GM23338 (cell line): ENCODE data around the gene C22orf23. TPM values are rescaled to one million over a fixed set of nuclear protein-coding genes. Genes with fewer than 3 reads are reported as not detected.

Experiments
- ATAC-seq: fragments of 200-7000 bp; cut with Tn5 transposase; 3 replicates; pipeline ENCODE4 v1.9.1; 2020
- DNase-seq: peaks from one replicate; pipeline ENCODE4 v3.0.0-alpha.2; 2015; ENCODE audit warnings: low spot score
- H2AFZ ChIP-seq: fragments of 200-600 bp; sonication (generic); 2 replicates; pipeline ENCODE4 v1.8.0; 2016; ENCODE audit warnings: antibody characterized with exemption, mild to moderate bottlenecking, moderate library complexity
- H3F3A ChIP-seq: fragments of 200-600 bp; sonication (generic); replicated peaks from 2 replicates; pipeline ENCODE4 v1.8.0; 2017; ENCODE audit warnings: antibody characterized with exemption, mixed run types, low read depth
- H3K27ac ChIP-seq: fragments of 200-600 bp; sonication (generic); 2 replicates; pipeline ENCODE4 v1.6.1; 2016; ENCODE audit warnings: low read depth
- H3K27me3 ChIP-seq: fragments of 200-600 bp; sonication (generic); 2 replicates; pipeline ENCODE4 v1.8.0; 2016; ENCODE audit warnings: mild to moderate bottlenecking, mixed run types, moderate library complexity; ENCODE audit not compliant: insufficient read depth
- H3K36me3 ChIP-seq: fragments of 200-600 bp; sonication (generic); 2 replicates; pipeline ENCODE4 v1.8.0; 2016; ENCODE audit warnings: mild to moderate bottlenecking; ENCODE audit not compliant: insufficient read depth
- H3K4me1 ChIP-seq: fragments of 200-600 bp; sonication (generic); 2 replicates; pipeline ENCODE4 v1.8.0; 2016; ENCODE audit warnings: mild to moderate bottlenecking, moderate library complexity; ENCODE audit not compliant: insufficient read depth
- H3K4me2 ChIP-seq: fragments of 200-600 bp; sonication (generic); 2 replicates; pipeline ENCODE4 v1.7.1; 2017; ENCODE audit warnings: mixed run types
- H3K4me3 ChIP-seq: fragments of 200-600 bp; sonication (generic); 2 replicates; pipeline ENCODE4 v1.6.1; 2016; ENCODE audit warnings: mixed run types
- H3K79me2 ChIP-seq: fragments of 200-600 bp; sonication (generic); replicated peaks from 2 replicates; pipeline ENCODE4 v1.8.0; 2017; ENCODE audit warnings: mild to moderate bottlenecking; ENCODE audit not compliant: insufficient read depth
- H3K9me2 ChIP-seq: fragments of 200-600 bp; sonication (generic); 2 replicates; pipeline ENCODE4 v1.8.0; 2017; ENCODE audit not compliant: insufficient read depth
- H4K20me1 ChIP-seq: fragments of 200-600 bp; sonication (generic); replicated peaks from 2 replicates; pipeline ENCODE4 v1.8.0; 2017; ENCODE audit warnings: mild to moderate bottlenecking; ENCODE audit not compliant: insufficient read depth
- H3K27ac Mint-ChIP-seq: 2 replicates; pipeline ENCODE4 v1.8.0; 2020; ENCODE audit warnings: inconsistent platforms, mild to moderate bottlenecking, moderate library complexity, mixed read lengths
- H3K27me3 Mint-ChIP-seq: 3 replicates; pipeline ENCODE4 v1.8.0; 2022; ENCODE audit warnings: low read depth, mild to moderate bottlenecking, moderate library complexity, mixed read lengths, inconsistent platforms; ENCODE audit not compliant: insufficient read depth, poor library complexity
- H3K36me3 Mint-ChIP-seq: 3 replicates; pipeline ENCODE4 v1.8.0; 2021; ENCODE audit warnings: low read depth, mild to moderate bottlenecking, inconsistent platforms, moderate library complexity, mixed read lengths
- H3K4me1 Mint-ChIP-seq: 3 replicates; pipeline ENCODE4 v1.8.0; 2020; ENCODE audit warnings: mild to moderate bottlenecking, inconsistent platforms, mixed read lengths
- H3K4me3 Mint-ChIP-seq: 3 replicates; pipeline ENCODE4 v1.8.0; 2021; ENCODE audit warnings: moderate library complexity, mild to moderate bottlenecking, inconsistent platforms, mixed read lengths
- H3K9me3 Mint-ChIP-seq: 3 replicates; pipeline ENCODE4 v1.8.0; 2020; ENCODE audit warnings: moderate library complexity, mild to moderate bottlenecking, inconsistent platforms, mixed read lengths
- NANOG ChIP-seq: IDR thresholded peaks from 2 replicates; pipeline ENCODE4 v1.6.1; 2016; ENCODE audit warnings: antibody characterized with exemption, borderline replicate concordance
- ZNF331 ChIP-seq: fragments of 250-450 bp; sonication (Bioruptor Pico); IDR thresholded peaks from 2 replicates; pipeline ENCODE4 v1.5.0; 2020; ENCODE audit warnings: low read depth, mild to moderate bottlenecking, moderate library complexity
- polyA plus RNA-seq: library from polyadenylated mRNA; unstranded; fragments of >200 nt; fragmentation: Nextera tagmentation; extraction: Ambion mirVana; gene quantifications from 2 replicates; pipeline ENCODE4 v1.2.1, GENCODE V29; 2016
- total RNA-seq: library from RNA; depleted of rRNA; stranded (reverse); fragments of >200 nt; shearing (Covaris generic); gene quantifications from 2 replicates; pipeline ENCODE4 v1.2.3, GENCODE V29; 2014
- TF ChIP-seq, protein P1 (sequence below): fragments of 250-450 bp; sonication (Bioruptor Pico); IDR thresholded peaks from 2 replicates; pipeline ENCODE4 v1.5.0; 2020; ENCODE audit warnings: mild to moderate bottlenecking, moderate library complexity
- TF ChIP-seq, protein P2 (sequence below), 2 experiments: fragments of 200-600 bp in 1 of 2; sonication (generic) in 1 of 2; conservative IDR thresholded peaks; 2 replicates each; pipeline versions ENCODE4 v1.5.1 to v1.6.1; 2016 to 2017; ENCODE audit warnings: antibody characterized with exemption in 2 of 2, low read depth in 2 of 2, mild to moderate bottlenecking in 2 of 2, moderate library complexity in 1 of 2
- TF ChIP-seq, protein P3 (sequence below): IDR thresholded peaks from one replicate; pipeline ENCODE4 v1.6.1; 2018; ENCODE audit warnings: antibody characterized with exemption; ENCODE audit not compliant: unreplicated experiment

The C22orf23 gene
- total and polyA plus RNA-seq, 2 experiments from 2014 or later, result 0.38 TPM; not detected in 1

DNA sequence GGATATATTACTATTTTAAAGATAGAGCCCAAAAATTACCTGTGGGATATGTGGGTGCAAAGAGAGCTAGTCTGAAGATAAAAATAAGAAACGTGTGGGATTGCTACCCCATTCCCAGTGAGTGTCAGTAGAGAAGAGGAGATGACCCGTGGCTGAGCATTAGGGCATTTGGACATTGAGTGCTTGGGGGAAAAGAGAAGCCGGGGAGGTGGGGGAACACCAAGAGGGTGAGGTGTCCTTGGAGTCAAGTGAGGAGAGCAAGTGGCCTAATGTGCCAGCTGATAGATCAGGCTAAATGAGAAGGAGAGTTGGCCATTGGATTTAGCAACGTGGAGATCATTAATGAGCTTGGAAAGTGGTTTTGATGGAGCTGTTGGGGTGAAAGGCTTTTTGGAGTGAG lies 1.3 kb upstream of the C22orf23 start (continued):
- TF ChIP-seq, protein P1, sequence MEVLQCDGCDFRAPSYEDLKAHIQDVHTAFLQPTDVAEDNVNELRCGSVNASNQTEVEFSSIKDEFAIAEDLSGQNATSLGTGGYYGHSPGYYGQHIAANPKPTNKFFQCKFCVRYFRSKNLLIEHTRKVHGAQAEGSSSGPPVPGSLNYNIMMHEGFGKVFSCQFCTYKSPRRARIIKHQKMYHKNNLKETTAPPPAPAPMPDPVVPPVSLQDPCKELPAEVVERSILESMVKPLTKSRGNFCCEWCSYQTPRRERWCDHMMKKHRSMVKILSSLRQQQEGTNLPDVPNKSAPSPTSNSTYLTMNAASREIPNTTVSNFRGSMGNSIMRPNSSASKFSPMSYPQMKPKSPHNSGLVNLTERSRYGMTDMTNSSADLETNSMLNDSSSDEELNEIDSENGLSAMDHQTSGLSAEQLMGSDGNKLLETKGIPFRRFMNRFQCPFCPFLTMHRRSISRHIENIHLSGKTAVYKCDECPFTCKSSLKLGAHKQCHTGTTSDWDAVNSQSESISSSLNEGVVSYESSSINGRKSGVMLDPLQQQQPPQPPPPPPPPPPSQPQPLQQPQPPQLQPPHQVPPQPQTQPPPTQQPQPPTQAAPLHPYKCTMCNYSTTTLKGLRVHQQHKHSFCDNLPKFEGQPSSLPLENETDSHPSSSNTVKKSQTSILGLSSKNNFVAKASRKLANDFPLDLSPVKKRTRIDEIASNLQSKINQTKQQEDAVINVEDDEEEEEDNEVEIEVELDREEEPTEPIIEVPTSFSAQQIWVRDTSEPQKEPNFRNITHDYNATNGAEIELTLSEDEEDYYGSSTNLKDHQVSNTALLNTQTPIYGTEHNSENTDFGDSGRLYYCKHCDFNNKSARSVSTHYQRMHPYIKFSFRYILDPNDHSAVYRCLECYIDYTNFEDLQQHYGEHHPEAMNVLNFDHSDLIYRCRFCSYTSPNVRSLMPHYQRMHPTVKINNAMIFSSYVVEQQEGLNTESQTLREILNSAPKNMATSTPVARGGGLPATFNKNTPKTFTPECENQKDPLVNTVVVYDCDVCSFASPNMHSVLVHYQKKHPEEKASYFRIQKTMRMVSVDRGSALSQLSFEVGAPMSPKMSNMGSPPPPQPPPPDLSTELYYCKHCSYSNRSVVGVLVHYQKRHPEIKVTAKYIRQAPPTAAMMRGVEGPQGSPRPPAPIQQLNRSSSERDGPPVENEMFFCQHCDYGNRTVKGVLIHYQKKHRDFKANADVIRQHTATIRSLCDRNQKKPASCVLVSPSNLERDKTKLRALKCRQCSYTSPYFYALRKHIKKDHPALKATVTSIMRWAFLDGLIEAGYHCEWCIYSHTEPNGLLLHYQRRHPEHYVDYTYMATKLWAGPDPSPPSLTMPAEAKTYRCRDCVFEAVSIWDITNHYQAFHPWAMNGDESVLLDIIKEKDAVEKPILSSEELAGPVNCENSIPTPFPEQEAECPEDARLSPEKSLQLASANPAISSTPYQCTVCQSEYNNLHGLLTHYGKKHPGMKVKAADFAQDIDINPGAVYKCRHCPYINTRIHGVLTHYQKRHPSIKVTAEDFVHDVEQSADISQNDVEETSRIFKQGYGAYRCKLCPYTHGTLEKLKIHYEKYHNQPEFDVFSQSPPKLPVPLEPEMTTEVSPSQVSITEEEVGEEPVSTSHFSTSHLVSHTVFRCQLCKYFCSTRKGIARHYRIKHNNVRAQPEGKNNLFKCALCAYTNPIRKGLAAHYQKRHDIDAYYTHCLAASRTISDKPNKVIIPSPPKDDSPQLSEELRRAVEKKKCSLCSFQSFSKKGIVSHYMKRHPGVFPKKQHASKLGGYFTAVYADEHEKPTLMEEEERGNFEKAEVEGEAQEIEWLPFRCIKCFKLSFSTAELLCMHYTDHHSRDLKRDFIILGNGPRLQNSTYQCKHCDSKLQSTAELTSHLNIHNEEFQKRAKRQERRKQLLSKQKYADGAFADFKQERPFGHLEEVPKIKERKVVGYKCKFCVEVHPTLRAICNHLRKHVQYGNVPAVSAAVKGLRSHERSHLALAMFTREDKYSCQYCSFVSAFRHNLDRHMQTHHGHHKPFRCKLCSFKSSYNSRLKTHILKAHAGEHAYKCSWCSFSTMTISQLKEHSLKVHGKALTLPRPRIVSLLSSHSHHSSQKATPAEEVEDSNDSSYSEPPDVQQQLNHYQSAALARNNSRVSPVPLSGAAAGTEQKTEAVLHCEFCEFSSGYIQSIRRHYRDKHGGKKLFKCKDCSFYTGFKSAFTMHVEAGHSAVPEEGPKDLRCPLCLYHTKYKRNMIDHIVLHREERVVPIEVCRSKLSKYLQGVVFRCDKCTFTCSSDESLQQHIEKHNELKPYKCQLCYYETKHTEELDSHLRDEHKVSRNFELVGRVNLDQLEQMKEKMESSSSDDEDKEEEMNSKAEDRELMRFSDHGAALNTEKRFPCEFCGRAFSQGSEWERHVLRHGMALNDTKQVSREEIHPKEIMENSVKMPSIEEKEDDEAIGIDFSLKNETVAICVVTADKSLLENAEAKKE (CRISPR knock-in tag), result no peak
- TF ChIP-seq, protein P2, sequence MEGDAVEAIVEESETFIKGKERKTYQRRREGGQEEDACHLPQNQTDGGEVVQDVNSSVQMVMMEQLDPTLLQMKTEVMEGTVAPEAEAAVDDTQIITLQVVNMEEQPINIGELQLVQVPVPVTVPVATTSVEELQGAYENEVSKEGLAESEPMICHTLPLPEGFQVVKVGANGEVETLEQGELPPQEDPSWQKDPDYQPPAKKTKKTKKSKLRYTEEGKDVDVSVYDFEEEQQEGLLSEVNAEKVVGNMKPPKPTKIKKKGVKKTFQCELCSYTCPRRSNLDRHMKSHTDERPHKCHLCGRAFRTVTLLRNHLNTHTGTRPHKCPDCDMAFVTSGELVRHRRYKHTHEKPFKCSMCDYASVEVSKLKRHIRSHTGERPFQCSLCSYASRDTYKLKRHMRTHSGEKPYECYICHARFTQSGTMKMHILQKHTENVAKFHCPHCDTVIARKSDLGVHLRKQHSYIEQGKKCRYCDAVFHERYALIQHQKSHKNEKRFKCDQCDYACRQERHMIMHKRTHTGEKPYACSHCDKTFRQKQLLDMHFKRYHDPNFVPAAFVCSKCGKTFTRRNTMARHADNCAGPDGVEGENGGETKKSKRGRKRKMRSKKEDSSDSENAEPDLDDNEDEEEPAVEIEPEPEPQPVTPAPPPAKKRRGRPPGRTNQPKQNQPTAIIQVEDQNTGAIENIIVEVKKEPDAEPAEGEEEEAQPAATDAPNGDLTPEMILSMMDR (conservative IDR thresholded peaks at IDR 0.05; ENCODE audit: low read depth in 2 of 2), result no peak
- no peak for TF ChIP-seq ZNF331

DNA sequence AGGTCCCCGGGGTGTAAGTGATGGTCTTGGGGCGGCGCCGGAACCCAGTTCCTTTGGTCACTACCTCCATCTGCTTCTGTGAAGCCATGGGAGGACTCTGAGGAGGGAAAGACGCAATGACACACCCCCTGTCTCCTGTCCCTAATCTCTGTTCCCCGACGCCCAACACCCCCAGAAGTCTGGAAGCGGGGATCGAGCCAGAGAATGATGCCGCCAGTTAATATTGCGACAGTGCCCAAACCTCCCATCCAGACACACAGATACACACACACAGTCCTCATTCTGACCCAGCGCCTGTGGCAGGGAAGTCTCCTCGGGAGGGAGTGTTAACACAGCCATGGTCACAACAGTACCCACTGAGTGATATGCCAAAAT lies 352 bp downstream of the C22orf23 start:
- H3K4me3 ChIP-seq, result peak overlapping the region; percentile 98
- no peak for DNase-seq
- TF ChIP-seq, protein P3, sequence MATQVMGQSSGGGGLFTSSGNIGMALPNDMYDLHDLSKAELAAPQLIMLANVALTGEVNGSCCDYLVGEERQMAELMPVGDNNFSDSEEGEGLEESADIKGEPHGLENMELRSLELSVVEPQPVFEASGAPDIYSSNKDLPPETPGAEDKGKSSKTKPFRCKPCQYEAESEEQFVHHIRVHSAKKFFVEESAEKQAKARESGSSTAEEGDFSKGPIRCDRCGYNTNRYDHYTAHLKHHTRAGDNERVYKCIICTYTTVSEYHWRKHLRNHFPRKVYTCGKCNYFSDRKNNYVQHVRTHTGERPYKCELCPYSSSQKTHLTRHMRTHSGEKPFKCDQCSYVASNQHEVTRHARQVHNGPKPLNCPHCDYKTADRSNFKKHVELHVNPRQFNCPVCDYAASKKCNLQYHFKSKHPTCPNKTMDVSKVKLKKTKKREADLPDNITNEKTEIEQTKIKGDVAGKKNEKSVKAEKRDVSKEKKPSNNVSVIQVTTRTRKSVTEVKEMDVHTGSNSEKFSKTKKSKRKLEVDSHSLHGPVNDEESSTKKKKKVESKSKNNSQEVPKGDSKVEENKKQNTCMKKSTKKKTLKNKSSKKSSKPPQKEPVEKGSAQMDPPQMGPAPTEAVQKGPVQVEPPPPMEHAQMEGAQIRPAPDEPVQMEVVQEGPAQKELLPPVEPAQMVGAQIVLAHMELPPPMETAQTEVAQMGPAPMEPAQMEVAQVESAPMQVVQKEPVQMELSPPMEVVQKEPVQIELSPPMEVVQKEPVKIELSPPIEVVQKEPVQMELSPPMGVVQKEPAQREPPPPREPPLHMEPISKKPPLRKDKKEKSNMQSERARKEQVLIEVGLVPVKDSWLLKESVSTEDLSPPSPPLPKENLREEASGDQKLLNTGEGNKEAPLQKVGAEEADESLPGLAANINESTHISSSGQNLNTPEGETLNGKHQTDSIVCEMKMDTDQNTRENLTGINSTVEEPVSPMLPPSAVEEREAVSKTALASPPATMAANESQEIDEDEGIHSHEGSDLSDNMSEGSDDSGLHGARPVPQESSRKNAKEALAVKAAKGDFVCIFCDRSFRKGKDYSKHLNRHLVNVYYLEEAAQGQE, result no peak
- no peak for TF ChIP-seq NANOG

More for the DNA sequence above, 352 bp downstream of the C22orf23 start:
- peaks cover 15% of the 10 kb centered on the region for H3K4me1 Mint-ChIP-seq
- H3K4me3 Mint-ChIP-seq, result peak overlapping the region; percentile 99
- H3K27ac ChIP-seq, result no peak overlapping the region
- H3K9me3 Mint-ChIP-seq, result no peaks in the 10 kb centered on the region
- no peak overlapping the region for H3K27ac Mint-ChIP-seq
- peak; percentile 49 for ATAC-seq
- H3K27me3 Mint-ChIP-seq, result peaks cover 21% of the 10 kb centered on the region
- 0 out of 2 replicates have a peak, but pooled peaks cover 6% of the 10 kb centered on the region for H3K36me3 ChIP-seq
- H3K36me3 Mint-ChIP-seq, result peaks cover 15% of the 10 kb centered on the region
- peaks cover 14% of the 10 kb centered on the region for H3K4me1 ChIP-seq
- H4K20me1 ChIP-seq, result peaks cover 7% of the 10 kb centered on the region; the same call in 1 of the 2 replicates
- H3K79me2 ChIP-seq, result peaks cover 35% of the 10 kb centered on the region
- H3K9me2 ChIP-seq, result no peaks in the 10 kb centered on the region
- peak overlapping the region; percentile 93 for H3K4me2 ChIP-seq
- H3K27me3 ChIP-seq, result peaks cover 13% of the 10 kb centered on the region
- H2AFZ ChIP-seq, result peak overlapping the region; percentile 91
- H3F3A ChIP-seq, result no peaks in the 10 kb centered on the region
